MCF 10A (cell line): Measurements from ENCODE around the gene ENTPD3. TPM values are rescaled to one million over a fixed set of nuclear protein-coding genes. Genes with fewer than 3 reads are reported as not detected.
A peak's percentile ranks its signal among the peaks of the same experiment; 100 is the strongest.

Source experiments
- Bru-seq: library from RNA; stranded (reverse); fragments of 400-500 nt; gene quantifications from one replicate; lab custom pipeline; 2021; lab: Mats Ljungman, UMichigan
- BruChase-seq, 2 experiments: library from RNA; stranded (reverse); fragments of 400-500 nt; gene quantifications; one replicate each; lab custom pipeline; 2021; lab: Mats Ljungman, UMichigan
- BruUV-seq: library from RNA; stranded (reverse); fragments of 400-500 nt; replicated peaks from 2 replicates; lab custom pipeline; 2021; lab: Mats Ljungman, UMichigan
- CTCF ChIA-PET: fragments of 300-600 bp; sonication (Branson Sonifier 250); formaldehyde crosslinking; extraction: SDS; loops from one replicate; lab custom pipeline; 2021; ENCODE audit warnings: antibody characterized with exemption, inconsistent platforms; lab: Yijun Ruan, JAX
- POLR2A ChIA-PET: fragments of 300-600, 350-650 bp; sonication (Branson Sonifier 250); formaldehyde crosslinking; extraction: SDS; loops from one replicate; lab custom pipeline; 2020; ENCODE audit warnings: antibody characterized with exemption, inconsistent platforms; lab: Yijun Ruan, JAX
- DNase-seq: peaks from one replicate; pipeline ENCODE4 v3.0.0-alpha.2; 2018; ENCODE audit not compliant: unreplicated experiment
- H3K27ac Mint-ChIP-seq: one replicate; pipeline ENCODE4 v1.8.0; 2022; ENCODE audit warnings: mild to moderate bottlenecking, low read depth, mixed read lengths; ENCODE audit not compliant: unreplicated experiment
- H3K27me3 Mint-ChIP-seq: one replicate; pipeline ENCODE4 v1.8.0; 2022; ENCODE audit warnings: mixed read lengths; ENCODE audit not compliant: insufficient read depth, unreplicated experiment
- H3K36me3 Mint-ChIP-seq: one replicate; pipeline ENCODE4 v1.8.0; 2022; ENCODE audit warnings: mild to moderate bottlenecking, moderate library complexity, mixed read lengths; ENCODE audit not compliant: insufficient read depth, unreplicated experiment
- H3K4me1 Mint-ChIP-seq: one replicate; pipeline ENCODE4 v1.8.0; 2022; ENCODE audit warnings: mixed read lengths; ENCODE audit not compliant: insufficient read depth, unreplicated experiment
- H3K4me3 Mint-ChIP-seq: one replicate; pipeline ENCODE4 v1.8.0; 2022; ENCODE audit warnings: mild to moderate bottlenecking, moderate library complexity, mixed read lengths; ENCODE audit not compliant: unreplicated experiment
- H3K9me3 Mint-ChIP-seq: one replicate; pipeline ENCODE4 v1.8.0; 2022; ENCODE audit warnings: mixed read lengths; ENCODE audit not compliant: unreplicated experiment
- intact Hi-C: fragments of 100-400 bp; cut with micrococcal nuclease; formaldehyde crosslinking; loops from 2 replicates; pipeline ENCODE4 v1.14.1; 2022
- long read RNA-seq: library from polyadenylated mRNA; stranded (forward); transcript quantifications from one replicate; pipeline ENCODE4 v2.0.0, GENCODE V29; 2022
- total RNA-seq: library from RNA; stranded (reverse); gene quantifications from 2 replicates; pipeline ENCODE4 v1.2.3, GENCODE V29; 2022
- TF ChIP-seq, protein P1 (sequence below): fragments of 200-600 bp; IDR thresholded peaks from one replicate; pipeline ENCODE4 v1.8.0; 2022; ENCODE audit warnings: antibody characterized with exemption, mild to moderate bottlenecking; ENCODE audit not compliant: unreplicated experiment

The ENTPD3 gene
- total RNA-seq (0.25 and 0.28 TPM in 2 replicates), Bru-seq, nascent RNA (percentile 14 among the genes with signal in this experiment), BruChase-seq, experiment 1, labeled RNA remaining after a 6-hour chase (percentile 11 among the genes with signal in this experiment), BruChase-seq, experiment 2, labeled RNA remaining after a 2-hour chase (percentile 12 among the genes with signal in this experiment)
- long read RNA-seq = 0 reads

DNA sequence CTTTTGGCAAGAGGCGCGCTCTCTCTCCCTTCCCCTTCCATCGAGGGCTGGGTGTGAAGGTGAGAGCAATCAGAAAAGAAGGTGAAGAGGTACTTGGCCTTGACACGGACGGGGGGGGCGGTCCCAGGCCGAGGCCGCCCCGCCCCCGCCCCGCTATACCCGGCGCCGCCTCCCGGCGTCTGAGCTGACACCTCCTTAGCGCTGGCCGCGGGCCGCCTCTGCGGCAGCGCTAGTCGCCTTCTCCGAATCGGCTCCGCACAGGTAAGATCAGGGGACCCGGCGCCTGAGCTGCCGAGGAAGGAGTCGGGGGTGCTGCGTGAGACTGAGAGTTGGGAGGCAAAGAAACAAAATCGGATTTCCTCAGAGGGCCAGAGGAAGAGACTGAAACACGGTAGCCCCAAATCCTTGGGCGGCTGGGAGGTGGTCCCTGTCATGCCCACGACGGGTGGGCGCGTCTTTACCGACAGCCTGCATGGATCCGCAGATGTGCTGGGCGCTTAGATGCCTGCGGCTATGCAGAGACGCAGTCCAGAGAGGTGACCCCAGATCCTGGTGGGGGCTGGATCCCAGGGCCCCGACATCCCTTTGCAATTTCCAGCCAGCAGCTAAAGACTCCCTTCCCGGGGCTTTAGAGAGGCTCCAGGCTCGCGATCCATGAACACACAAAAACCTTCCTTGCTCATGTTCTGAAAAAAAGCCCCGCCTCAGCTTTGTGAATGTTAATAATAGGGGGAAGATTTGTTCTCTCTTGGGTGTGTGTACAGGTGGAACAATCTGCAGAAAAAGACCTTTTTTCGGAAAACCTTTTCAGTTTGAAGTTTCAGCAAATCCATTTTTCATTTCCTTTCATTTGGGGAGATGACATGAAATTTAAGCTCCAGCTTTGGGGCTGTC, at the start of gene ENTPD3:
TSS of gene ENTPD3 (plus strand) at position 184 of the 894 bp plus-strand sequence. CDS start 874 bp downstream, outside the sequence.
- Mint-ChIP-seq H3K36me3 (no peaks in the 10 kb centered on the region), H3K27ac (no peak within 1 kb of the TSS), H3K4me3 (peak within 1 kb of the TSS; percentile 71), H3K9me3 (no peaks in the 10 kb centered on the region), H3K4me1 (peaks cover 14% of the 10 kb centered on the region), H3K27me3 (no peaks in the 10 kb centered on the region)
- ChIA-PET CTCF (interaction anchor here (1.2 kb wide), 1 partner anchor 15 kb away, joined by 3 read pairs; no protein-coding TSS in a partner anchor), POLR2A (interaction anchor here (0.6 to 1.2 kb wide), 2 partner anchors 67 to 359 kb away, joined by 3 to 6 read pairs; no protein-coding TSS in a partner anchor)
- intact Hi-C loops = no loop called here
- peak; percentile 56 for DNase-seq
- TF ChIP-seq, protein P1, sequence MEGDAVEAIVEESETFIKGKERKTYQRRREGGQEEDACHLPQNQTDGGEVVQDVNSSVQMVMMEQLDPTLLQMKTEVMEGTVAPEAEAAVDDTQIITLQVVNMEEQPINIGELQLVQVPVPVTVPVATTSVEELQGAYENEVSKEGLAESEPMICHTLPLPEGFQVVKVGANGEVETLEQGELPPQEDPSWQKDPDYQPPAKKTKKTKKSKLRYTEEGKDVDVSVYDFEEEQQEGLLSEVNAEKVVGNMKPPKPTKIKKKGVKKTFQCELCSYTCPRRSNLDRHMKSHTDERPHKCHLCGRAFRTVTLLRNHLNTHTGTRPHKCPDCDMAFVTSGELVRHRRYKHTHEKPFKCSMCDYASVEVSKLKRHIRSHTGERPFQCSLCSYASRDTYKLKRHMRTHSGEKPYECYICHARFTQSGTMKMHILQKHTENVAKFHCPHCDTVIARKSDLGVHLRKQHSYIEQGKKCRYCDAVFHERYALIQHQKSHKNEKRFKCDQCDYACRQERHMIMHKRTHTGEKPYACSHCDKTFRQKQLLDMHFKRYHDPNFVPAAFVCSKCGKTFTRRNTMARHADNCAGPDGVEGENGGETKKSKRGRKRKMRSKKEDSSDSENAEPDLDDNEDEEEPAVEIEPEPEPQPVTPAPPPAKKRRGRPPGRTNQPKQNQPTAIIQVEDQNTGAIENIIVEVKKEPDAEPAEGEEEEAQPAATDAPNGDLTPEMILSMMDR = no peak
- no TSS peak for BruUV-seq

- TF ChIP-seq, protein P1 = no peak
- no peaks in the 10 kb centered on the region for H3K27me3 Mint-ChIP-seq
- intact Hi-C loops = no loop called here
- no peaks in the 10 kb centered on the region for H3K36me3 Mint-ChIP-seq
- ChIA-PET POLR2A (no interaction called here), CTCF (interaction anchor here (1.2 to 4.5 kb wide), 3 partner anchors 12 to 147 kb away, joined by 3 to 22 read pairs (median 6); no protein-coding TSS in a partner anchor)
- BruUV-seq = no TSS peak
- H3K27ac Mint-ChIP-seq = no peak overlapping the region
- no peaks in the 10 kb centered on the region for H3K4me1 Mint-ChIP-seq
- H3K9me3 Mint-ChIP-seq = no peaks in the 10 kb centered on the region
- DNase-seq = no peak
- no peak overlapping the region for H3K4me3 Mint-ChIP-seq
Observed at GRCh38 chr3:40339871-40340270, 47.1 kb upstream of the ENTPD3 start.

DNA sequence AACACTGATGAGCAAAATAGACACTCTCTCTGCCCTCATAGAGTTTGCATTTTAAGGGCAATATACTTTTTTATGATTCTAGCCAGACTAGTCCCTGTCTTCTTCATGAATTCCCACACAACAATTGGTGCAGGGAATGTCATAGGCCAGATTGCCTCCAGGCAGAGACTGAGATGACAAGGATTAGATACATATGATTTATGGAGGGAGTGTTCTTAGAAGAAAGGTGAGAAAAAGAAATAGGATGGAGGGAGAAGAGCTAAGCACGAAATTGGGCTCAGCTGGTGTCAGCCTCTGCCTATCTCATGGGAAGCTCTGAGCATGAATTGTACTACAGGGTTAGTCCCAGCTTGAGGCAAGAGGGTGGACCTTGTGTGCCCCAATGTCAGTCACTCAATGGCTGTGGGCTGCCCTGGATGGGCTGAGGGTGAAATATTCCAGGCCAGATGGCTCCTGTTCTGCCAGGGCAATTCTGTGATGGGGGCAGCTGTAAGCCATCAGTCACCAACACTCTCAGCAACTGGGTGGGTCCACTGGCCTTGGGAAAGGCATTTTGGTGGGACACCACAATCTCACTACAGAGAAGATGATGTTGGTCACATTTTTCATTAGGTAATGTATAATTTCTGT, 46.3 kb upstream of the ENTPD3 start:
- H3K27me3 Mint-ChIP-seq = no peaks in the 10 kb centered on the region
- ChIA-PET POLR2A (interaction anchor here (0.7 to 0.8 kb wide), 2 partner anchors 19 to 43 kb away, joined by 3 read pairs; no protein-coding TSS in a partner anchor), CTCF (interaction anchor here (0.6 to 4.5 kb wide), 7 partner anchors 12 to 148 kb away, joined by 3 to 22 read pairs (median 3); no protein-coding TSS in a partner anchor)
- H3K27ac Mint-ChIP-seq = no peak overlapping the region
- intact Hi-C loops = no loop called here
- TF ChIP-seq, protein P1 = no peak
- H3K9me3 Mint-ChIP-seq = no peaks in the 10 kb centered on the region
- no peaks in the 10 kb centered on the region for H3K36me3 Mint-ChIP-seq
- BruUV-seq = no TSS peak
- H3K4me1 Mint-ChIP-seq = no peaks in the 10 kb centered on the region
- H3K4me3 Mint-ChIP-seq = no peak overlapping the region
- DNase-seq = no peak
